WI38 (cell line): ENCODE measurements around the gene LONRF2.

Experiments used
- H3K4me3 ChIP-seq: 2 replicates; pipeline ENCODE4 v1.5.1; 2011; ENCODE audit warnings: low read depth, mild to moderate bottlenecking, control low read depth, low read length
- CTCF ChIP-seq: IDR thresholded peaks from 2 replicates; pipeline ENCODE4 v1.5.1; 2012; ENCODE audit warnings: low read depth, mild to moderate bottlenecking, control low read depth, low read length

The LONRF2 gene

GRCh38 chr2:100241236-100241635 lies 81.1 kb downstream of the LONRF2 start:
- no peak for TF ChIP-seq CTCF
- H3K4me3 ChIP-seq, result no peak overlapping the region

GRCh38 chr2:100240386-100240785 lies 81.9 kb downstream of the LONRF2 start:
- no peak for TF ChIP-seq CTCF
- H3K4me3 ChIP-seq, result no peak overlapping the region

- no peak overlapping the region for H3K4me3 ChIP-seq
- no peak for TF ChIP-seq CTCF
These were observed 82.7 kb downstream of the LONRF2 start for GRCh38 chr2:100239486-100240210.

- H3K4me3 ChIP-seq, result no peak overlapping the region
- TF ChIP-seq CTCF, result no peak
These were observed 83.8 kb downstream of the LONRF2 start for GRCh38 chr2:100238471-100238870.

GRCh38 chr2:100237770-100238169 lies 84.5 kb downstream of the LONRF2 start:
- TF ChIP-seq CTCF, result no peak
- no peak overlapping the region for H3K4me3 ChIP-seq

GRCh38 chr2:100237163-100237562 lies 85.1 kb downstream of the LONRF2 start:
- no peak overlapping the region for H3K4me3 ChIP-seq
- no peak for TF ChIP-seq CTCF

- no peak for TF ChIP-seq CTCF
- H3K4me3 ChIP-seq, result no peak overlapping the region
These were observed 86.1 kb downstream of the LONRF2 start for GRCh38 chr2:100236166-100236565.
